Calu3 (cell line): ENCODE data around the gene PLCH2. TPM values are rescaled to one million over a fixed set of nuclear protein-coding genes. Genes with fewer than 3 reads are reported as not detected.

Experiments used
- BruUV-seq: library from RNA; stranded (reverse); fragments of 400-500 nt; replicated peaks from 2 replicates; lab custom pipeline; 2021; lab: Mats Ljungman, UMichigan
- CTCF ChIA-PET: fragments of 300-600 bp; sonication (Branson Sonifier 250); formaldehyde crosslinking; loops from one replicate; lab custom pipeline; 2022; ENCODE audit warnings: antibody characterized with exemption; lab: Charles Lee
- DNase-seq: peaks from one replicate; pipeline ENCODE4 v3.0.0; 2022
- H3K27ac Mint-ChIP-seq: one replicate; pipeline ENCODE4 v1.8.0; 2022; ENCODE audit warnings: mixed read lengths; ENCODE audit not compliant: unreplicated experiment
- H3K27me3 Mint-ChIP-seq: one replicate; pipeline ENCODE4 v1.8.0; 2022; ENCODE audit warnings: mixed read lengths; ENCODE audit not compliant: unreplicated experiment
- H3K36me3 Mint-ChIP-seq: one replicate; pipeline ENCODE4 v1.8.0; 2022; ENCODE audit warnings: mild to moderate bottlenecking, moderate library complexity, mixed read lengths; ENCODE audit not compliant: insufficient read depth, unreplicated experiment
- H3K4me1 Mint-ChIP-seq: one replicate; pipeline ENCODE4 v1.8.0; 2022; ENCODE audit warnings: mild to moderate bottlenecking, low read depth, mixed read lengths; ENCODE audit not compliant: unreplicated experiment
- H3K4me3 Mint-ChIP-seq: one replicate; pipeline ENCODE4 v1.8.0; 2022; ENCODE audit warnings: mild to moderate bottlenecking, low read depth, moderate library complexity, mixed read lengths; ENCODE audit not compliant: unreplicated experiment
- H3K9me3 Mint-ChIP-seq: one replicate; pipeline ENCODE4 v1.8.0; 2022; ENCODE audit warnings: low read depth, mixed read lengths; ENCODE audit not compliant: unreplicated experiment
- intact Hi-C: fragments of 100-400 bp; cut with micrococcal nuclease; formaldehyde crosslinking; loops from one replicate; pipeline ENCODE4 v1.10.0; 2022; ENCODE audit not compliant: unreplicated experiment
- total RNA-seq: library from RNA; stranded (reverse); gene quantifications from 2 replicates; pipeline ENCODE4 v1.2.3, GENCODE V29; 2022
- TF ChIP-seq, protein P1 (sequence below): fragments of 200-600 bp; IDR thresholded peaks from one replicate; pipeline ENCODE4 v1.8.0; 2022; ENCODE audit warnings: antibody characterized with exemption; ENCODE audit not compliant: unreplicated experiment

PLCH2 gene
- total RNA-seq, 1 experiment from 2014 or later: 3.1 TPM

- H3K27ac Mint-ChIP-seq: no peak overlapping the region
- peaks cover 41% of the 10 kb centered on the region for H3K27me3 Mint-ChIP-seq
- intact Hi-C loops: no loop called here
- H3K4me3 Mint-ChIP-seq: no peak overlapping the region
- no peaks in the 10 kb centered on the region for H3K9me3 Mint-ChIP-seq
- H3K36me3 Mint-ChIP-seq: no peaks in the 10 kb centered on the region
- CTCF ChIA-PET: no interaction called here
- DNase-seq: no peak
- BruUV-seq: no TSS peak
- no peaks in the 10 kb centered on the region for H3K4me1 Mint-ChIP-seq
- TF ChIP-seq, protein P1, sequence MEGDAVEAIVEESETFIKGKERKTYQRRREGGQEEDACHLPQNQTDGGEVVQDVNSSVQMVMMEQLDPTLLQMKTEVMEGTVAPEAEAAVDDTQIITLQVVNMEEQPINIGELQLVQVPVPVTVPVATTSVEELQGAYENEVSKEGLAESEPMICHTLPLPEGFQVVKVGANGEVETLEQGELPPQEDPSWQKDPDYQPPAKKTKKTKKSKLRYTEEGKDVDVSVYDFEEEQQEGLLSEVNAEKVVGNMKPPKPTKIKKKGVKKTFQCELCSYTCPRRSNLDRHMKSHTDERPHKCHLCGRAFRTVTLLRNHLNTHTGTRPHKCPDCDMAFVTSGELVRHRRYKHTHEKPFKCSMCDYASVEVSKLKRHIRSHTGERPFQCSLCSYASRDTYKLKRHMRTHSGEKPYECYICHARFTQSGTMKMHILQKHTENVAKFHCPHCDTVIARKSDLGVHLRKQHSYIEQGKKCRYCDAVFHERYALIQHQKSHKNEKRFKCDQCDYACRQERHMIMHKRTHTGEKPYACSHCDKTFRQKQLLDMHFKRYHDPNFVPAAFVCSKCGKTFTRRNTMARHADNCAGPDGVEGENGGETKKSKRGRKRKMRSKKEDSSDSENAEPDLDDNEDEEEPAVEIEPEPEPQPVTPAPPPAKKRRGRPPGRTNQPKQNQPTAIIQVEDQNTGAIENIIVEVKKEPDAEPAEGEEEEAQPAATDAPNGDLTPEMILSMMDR: no peak
These were observed 6.8 kb upstream of the PLCH2 start for GRCh38 chr1:2469103-2469940.

DNA sequence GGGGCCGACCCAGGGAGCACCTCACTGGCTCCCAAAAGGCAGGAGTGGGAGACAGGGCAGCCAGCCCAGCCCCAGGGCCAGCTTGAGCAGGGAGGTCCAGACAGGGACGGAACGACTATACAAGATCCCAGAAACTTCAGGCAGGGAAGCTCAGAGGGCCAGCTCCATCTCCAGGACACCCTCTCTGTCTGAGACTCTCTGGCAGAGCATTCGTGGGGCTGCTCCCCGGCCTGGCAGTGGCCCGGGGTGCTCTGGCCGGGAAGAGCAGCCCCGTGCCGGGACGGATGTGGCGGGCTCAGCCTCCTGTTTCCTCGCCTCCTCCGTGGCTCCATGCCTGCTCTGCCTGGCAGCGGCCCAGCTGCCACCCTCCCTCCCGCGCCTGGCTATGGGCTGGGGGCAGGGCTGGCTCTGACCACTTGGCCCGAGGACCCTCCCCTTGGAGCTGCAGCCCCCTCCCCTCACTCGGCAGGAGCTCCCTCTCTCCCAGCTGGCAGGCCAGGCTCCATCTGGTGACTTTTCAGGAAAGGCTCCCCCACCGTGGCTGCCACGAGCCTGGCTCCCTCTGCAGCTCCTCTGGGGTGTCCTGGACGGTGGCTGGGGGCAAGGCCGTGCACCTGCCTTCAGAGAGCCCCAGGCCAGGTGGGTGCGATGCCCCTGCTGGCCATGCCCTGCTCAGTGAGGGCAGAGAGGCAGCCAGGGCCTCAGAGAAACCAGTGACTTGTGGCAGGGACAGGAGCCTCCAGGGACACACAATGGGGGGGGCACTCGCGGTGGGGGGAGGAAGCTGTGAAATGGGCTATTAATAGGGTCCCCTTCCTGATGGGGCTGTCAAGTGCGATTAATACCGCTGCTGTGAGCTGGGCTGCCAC lies 5.6 kb upstream of the PLCH2 start:
- no peak for DNase-seq
- Mint-ChIP-seq H3K4me3 (no peak overlapping the region), H3K9me3 (no peaks in the 10 kb centered on the region), H3K4me1 (no peaks in the 10 kb centered on the region), H3K27me3 (peaks cover 41% of the 10 kb centered on the region), H3K36me3 (no peaks in the 10 kb centered on the region), H3K27ac (no peak overlapping the region)
- TF ChIP-seq, protein P1: no peak
- intact Hi-C loops: no loop called here
- no TSS peak for BruUV-seq
- CTCF ChIA-PET: no interaction called here

DNA sequence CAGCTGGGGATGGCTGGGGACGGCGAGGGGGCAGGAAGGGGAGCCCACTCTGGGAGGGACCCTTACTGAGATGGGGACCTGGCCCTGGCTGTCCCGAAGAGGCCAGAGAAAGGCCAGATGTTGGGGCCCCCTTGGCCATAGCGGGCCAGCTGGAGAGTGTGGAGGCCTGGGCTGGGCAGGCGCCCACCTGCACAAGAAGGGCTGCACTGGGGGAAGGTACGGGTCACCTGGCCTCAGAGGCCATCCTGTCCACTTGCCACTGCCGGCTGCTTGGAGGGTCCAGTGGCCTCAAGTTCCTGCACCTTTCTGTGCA lies 5.0 kb upstream of the PLCH2 start:
- TF ChIP-seq, protein P1: no peak
- Mint-ChIP-seq H3K27ac (no peak overlapping the region), H3K27me3 (peaks cover 38% of the 10 kb centered on the region), H3K9me3 (no peaks in the 10 kb centered on the region), H3K4me1 (no peaks in the 10 kb centered on the region), H3K36me3 (no peaks in the 10 kb centered on the region), H3K4me3 (no peak overlapping the region)
- intact Hi-C loops: no loop called here
- BruUV-seq: no TSS peak
- CTCF ChIA-PET: no interaction called here
- no peak for DNase-seq

- CTCF ChIA-PET: no interaction called here
- BruUV-seq: no TSS peak
- no peaks in the 10 kb centered on the region for H3K4me1 Mint-ChIP-seq
- TF ChIP-seq, protein P1: no peak
- H3K27ac Mint-ChIP-seq: no peak overlapping the region
- intact Hi-C loops: no loop called here
- no peak for DNase-seq
- H3K27me3 Mint-ChIP-seq: peaks cover 33% of the 10 kb centered on the region
- H3K9me3 Mint-ChIP-seq: no peaks in the 10 kb centered on the region
- H3K4me3 Mint-ChIP-seq: no peak overlapping the region
- no peaks in the 10 kb centered on the region for H3K36me3 Mint-ChIP-seq
These were observed 4.5 kb upstream of the PLCH2 start for GRCh38 chr1:2471587-2472001.
